Measurements from ENCODE around the gene RBMS2. TPM values are rescaled to one million over a fixed set of nuclear protein-coding genes. Genes with fewer than 3 reads are reported as not detected.
"Not testable (repeated sequence)": the region's sequence is repeated elsewhere in the genome, so short reads cannot be mapped to it uniquely, and the experiment has no call there.

RBMS2 gene
- total and polyA plus RNA-seq, 9 donors, result 14.4 to 56.9 (median 36.6) TPM

DNA sequence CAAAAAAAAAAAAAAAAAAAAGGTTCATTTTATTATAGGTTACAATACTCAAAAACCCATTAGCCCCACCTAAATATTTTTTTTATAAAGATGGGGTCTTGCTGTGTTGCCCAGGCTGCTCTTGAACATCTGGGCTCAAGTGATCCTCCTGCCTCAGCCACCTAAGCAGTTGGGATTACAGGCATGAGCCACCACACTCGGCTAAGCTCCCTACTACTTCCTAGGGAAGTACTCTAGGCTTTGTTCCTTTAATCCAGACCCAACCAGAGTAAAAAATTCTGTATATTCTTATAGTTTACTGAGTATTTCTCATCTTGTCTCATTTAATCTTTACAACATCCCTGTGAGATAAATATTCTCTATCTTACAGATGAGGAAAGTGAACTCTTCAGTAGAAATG is 50.7 kb downstream of the RBMS2 start:
- H3K4me1 ChIP-seq (ENCODE audit: insufficient read depth), result no peaks in the 10 kb centered on the region
- no peak for TF ChIP-seq POLR2A (IDR thresholded peaks at IDR 0.05)
- TF ChIP-seq EP300 (IDR thresholded peaks at IDR 0.05), result no peak
- TF ChIP-seq, protein P1, sequence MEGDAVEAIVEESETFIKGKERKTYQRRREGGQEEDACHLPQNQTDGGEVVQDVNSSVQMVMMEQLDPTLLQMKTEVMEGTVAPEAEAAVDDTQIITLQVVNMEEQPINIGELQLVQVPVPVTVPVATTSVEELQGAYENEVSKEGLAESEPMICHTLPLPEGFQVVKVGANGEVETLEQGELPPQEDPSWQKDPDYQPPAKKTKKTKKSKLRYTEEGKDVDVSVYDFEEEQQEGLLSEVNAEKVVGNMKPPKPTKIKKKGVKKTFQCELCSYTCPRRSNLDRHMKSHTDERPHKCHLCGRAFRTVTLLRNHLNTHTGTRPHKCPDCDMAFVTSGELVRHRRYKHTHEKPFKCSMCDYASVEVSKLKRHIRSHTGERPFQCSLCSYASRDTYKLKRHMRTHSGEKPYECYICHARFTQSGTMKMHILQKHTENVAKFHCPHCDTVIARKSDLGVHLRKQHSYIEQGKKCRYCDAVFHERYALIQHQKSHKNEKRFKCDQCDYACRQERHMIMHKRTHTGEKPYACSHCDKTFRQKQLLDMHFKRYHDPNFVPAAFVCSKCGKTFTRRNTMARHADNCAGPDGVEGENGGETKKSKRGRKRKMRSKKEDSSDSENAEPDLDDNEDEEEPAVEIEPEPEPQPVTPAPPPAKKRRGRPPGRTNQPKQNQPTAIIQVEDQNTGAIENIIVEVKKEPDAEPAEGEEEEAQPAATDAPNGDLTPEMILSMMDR (IDR thresholded peaks at IDR 0.05), result no peak
- 84 to 89% (median 87%) methylated on average over 1 of the region's 1 CpG for WGBS, 3 donors
- no peak overlapping the region for H3K4me3 ChIP-seq
- no peaks in the 10 kb centered on the region for H3K36me3 ChIP-seq
- no peak overlapping the region for H3K27ac ChIP-seq
- H3K27me3 ChIP-seq, result no peaks in the 10 kb centered on the region
- intact Hi-C loops (cut with DNase I), result loop anchor here (2.0 to 5.0 kb wide), 3 partner anchors 55 to 60 kb away; no protein-coding TSS in a partner anchor
- H3K9me3 ChIP-seq, result no peaks in the 10 kb centered on the region
- DNase-seq, result no peak

DNA sequence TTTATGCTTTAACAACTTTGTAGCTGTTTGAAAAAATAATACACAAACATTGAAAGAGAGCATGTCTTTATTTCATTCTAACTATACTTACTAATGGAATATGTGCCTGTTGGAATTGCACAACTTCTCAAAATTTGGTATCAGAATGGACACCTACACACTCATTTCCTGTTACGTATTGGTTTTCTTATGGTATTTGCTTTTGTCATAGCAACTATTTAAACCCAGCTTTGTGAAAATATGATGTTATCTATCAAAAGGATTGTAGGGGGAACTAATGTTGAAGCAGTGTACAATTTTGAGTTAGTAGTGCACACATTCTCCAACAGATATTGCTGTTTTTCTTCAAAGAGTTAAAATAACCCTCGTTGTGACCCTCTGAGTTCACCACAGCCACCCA is 52.6 kb downstream of the RBMS2 start:
- no peak for DNase-seq
- WGBS, 3 donors, result 65 to 79% (median 69%) methylated on average over 2 of the region's 2 CpGs
- TF ChIP-seq EP300 (IDR thresholded peaks at IDR 0.05), result no peak
- intact Hi-C loops (cut with DNase I), result loop anchor here in 3 of 4 donors (5.0 kb wide), 2 partner anchors 57 to 62 kb away; no protein-coding TSS in a partner anchor
- H3K27me3 ChIP-seq, result no peaks in the 10 kb centered on the region
- no peak overlapping the region for H3K4me3 ChIP-seq
- H3K9me3 ChIP-seq, result no peaks in the 10 kb centered on the region
- H3K27ac ChIP-seq, result no peak overlapping the region
- no peaks in the 10 kb centered on the region for H3K36me3 ChIP-seq
- H3K4me1 ChIP-seq (ENCODE audit: insufficient read depth), result no peaks in the 10 kb centered on the region

DNA sequence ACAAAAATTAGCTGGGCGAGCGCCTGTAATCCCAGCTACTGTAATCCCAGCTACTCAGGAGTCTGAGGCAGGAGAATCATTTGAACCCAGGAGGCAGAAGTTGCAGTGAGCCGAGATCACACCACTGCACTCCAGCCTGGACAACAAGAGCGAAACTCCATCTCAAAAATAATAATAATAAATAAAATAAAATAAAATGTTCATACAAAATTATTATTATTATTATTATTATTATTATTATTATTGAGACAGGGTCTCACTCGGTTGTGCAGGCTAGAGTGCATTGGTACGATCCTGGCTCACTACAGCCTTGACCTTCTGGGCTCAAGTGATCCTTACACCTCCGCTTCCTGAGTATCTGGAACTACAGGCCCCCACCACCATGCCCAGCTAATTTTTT is 55.6 kb downstream of the RBMS2 start:
- H3K27me3 ChIP-seq; DNase-seq; intact Hi-C loops (cut with DNase I); H3K4me1 ChIP-seq (ENCODE audit: insufficient read depth); H3K4me3 ChIP-seq; H3K36me3 ChIP-seq; H3K9me3 ChIP-seq; H3K27ac ChIP-seq: not testable (repeated sequence)
- 86 to 92% (median 89%) methylated on average over 7 of the region's 7 CpGs for WGBS, 3 donors

DNA sequence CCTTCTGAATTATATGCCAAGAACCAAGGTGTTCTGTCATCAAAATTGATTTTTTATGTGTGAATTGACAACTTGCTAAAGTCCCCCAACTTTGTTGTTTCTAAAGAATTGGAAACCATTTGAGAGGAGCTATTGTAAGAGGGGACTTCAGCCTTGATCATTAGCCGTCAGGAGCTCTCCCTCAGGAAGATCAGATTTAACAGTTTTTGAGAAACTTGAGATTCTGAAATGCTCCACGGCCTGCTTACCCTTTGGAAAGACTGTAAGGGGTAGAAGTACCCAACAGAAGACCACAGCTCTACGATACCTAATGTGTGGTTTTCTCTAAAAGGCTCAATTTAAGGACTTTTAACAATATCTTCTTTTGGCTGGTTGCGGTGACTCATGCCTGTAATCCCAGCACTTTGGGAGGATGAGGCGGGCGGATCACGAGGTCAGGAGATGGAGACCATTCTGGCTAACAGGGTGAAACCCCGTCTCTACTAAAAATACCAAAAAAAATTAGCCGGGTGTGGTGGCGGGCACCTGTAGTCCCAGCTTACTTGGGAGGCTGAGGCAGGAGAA is 57.4 kb downstream of the RBMS2 start:
- WGBS, 3 donors, result 90 to 95% (median 93%) methylated on average over 10 of the region's 10 CpGs
- H3K9me3 ChIP-seq, result no peaks in the 10 kb centered on the region
- TF ChIP-seq POLR2A (IDR thresholded peaks at IDR 0.05), result no peak
- TF ChIP-seq, protein P1 (IDR thresholded peaks at IDR 0.05), result no peak
- no peak for TF ChIP-seq EP300 (IDR thresholded peaks at IDR 0.05)
- no peak overlapping the region for H3K4me3 ChIP-seq
- intact Hi-C loops (cut with DNase I), result no loop called here
- H3K27me3 ChIP-seq, result no peaks in the 10 kb centered on the region
- H3K4me1 ChIP-seq (ENCODE audit: insufficient read depth), result peaks cover 6% of the 10 kb centered on the region
- H3K36me3 ChIP-seq, result no peaks in the 10 kb centered on the region
- DNase-seq, result no peak
- no peak overlapping the region for H3K27ac ChIP-seq

DNA sequence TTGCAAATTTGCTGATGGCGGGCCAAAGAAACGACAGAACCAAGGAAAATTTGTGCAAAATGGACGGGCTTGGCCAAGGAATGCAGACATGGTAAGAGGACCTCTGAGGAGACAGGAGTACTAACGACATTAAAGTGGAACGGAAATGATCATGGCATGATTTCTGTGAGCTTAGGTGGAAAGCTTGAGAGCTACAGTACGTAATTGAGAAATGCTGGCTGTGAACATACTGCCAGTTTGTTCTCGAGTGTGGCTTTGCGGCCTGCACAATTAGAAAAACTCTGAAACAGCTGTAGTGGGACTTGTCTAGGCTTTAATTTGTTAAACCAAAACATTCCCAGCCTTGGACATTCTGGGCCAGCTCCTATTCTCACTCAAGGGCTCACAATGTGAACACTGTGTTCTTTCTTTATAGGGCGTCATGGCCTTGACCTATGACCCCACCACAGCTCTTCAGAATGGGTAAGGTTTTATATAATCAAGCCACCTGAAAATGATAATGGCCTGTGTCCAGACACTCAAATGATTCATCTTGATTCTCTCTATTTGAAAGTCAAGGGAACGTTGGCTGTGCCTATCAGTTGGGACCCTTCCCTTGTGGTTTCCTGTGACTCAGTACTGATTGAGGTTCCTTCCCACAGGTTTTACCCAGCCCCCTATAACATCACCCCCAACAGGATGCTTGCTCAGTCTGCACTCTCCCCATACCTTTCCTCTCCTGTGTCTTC is 60.0 kb downstream of the RBMS2 start:
- Histone ChIP-seq H3K9me3 (no peaks in the 10 kb centered on the region), H3K4me1 (ENCODE audit: insufficient read depth) (peaks cover 6% of the 10 kb centered on the region), H3K27me3 (no peaks in the 10 kb centered on the region), H3K4me3 (no peak overlapping the region), H3K36me3 (no peaks in the 10 kb centered on the region), H3K27ac (peak overlapping the region in 1 of 2 donors; percentile 11)
- intact Hi-C loops (cut with DNase I), result no loop called here
- 38 to 45% (median 38%) methylated on average over 10 of the region's 10 CpGs for WGBS, 3 donors
- TF ChIP-seq, protein P1 (IDR thresholded peaks at IDR 0.05), result no peak
- no peak for TF ChIP-seq EP300 (IDR thresholded peaks at IDR 0.05)
- TF ChIP-seq POLR2A (IDR thresholded peaks at IDR 0.05), result no peak
- DNase-seq, result peak in 4 of 5 donors; percentile 46 to 83 (median 71)
